Liver (tissue), 3 donors: ENCODE results near the gene TUNAR.

Experiments used
- HNF4G ChIP-seq: IDR thresholded peaks from 2 replicates; pipeline ENCODE4 v1.6.1; 2016; ENCODE audit warnings: antibody characterized with exemption
- TF ChIP-seq, protein P1 (sequence below): fragments of 150-350 bp; IDR thresholded peaks from 2 replicates; pipeline ENCODE4 v1.5.1; 2017; ENCODE audit warnings: improper control_type of control experiment, low read depth, low read length; ENCODE audit not compliant: missing input control
- donor health status: healthy.
- donor health status: healthy.

DNA sequence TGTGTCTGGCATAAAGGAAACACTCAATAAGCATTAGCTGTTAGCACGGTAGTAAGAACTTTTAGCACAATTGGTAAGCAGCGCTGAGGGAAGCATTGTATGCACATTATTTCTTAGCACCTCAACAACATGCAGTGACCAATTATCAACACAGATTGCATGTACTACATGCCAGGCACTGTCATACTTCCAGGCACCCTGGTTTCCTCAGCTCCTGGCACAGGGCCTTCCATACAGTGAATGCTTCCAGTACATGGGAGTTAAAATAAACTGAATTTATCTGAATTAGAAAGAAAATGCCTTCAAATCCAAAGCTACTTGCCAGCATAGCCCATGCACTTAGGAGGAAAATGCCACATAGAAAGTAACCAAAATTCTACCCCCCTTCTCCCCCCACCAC, 59.4 kb downstream of the TUNAR start:
- TF ChIP-seq, protein P1, sequence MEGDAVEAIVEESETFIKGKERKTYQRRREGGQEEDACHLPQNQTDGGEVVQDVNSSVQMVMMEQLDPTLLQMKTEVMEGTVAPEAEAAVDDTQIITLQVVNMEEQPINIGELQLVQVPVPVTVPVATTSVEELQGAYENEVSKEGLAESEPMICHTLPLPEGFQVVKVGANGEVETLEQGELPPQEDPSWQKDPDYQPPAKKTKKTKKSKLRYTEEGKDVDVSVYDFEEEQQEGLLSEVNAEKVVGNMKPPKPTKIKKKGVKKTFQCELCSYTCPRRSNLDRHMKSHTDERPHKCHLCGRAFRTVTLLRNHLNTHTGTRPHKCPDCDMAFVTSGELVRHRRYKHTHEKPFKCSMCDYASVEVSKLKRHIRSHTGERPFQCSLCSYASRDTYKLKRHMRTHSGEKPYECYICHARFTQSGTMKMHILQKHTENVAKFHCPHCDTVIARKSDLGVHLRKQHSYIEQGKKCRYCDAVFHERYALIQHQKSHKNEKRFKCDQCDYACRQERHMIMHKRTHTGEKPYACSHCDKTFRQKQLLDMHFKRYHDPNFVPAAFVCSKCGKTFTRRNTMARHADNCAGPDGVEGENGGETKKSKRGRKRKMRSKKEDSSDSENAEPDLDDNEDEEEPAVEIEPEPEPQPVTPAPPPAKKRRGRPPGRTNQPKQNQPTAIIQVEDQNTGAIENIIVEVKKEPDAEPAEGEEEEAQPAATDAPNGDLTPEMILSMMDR, result no peak
- TF ChIP-seq HNF4G, result no peak
